ENCODE results near the gene CCDC87. TPM values are rescaled to one million over a fixed set of nuclear protein-coding genes. Genes with fewer than 3 reads are reported as not detected.

CCDC87 gene
- total RNA-seq, 1 donor from 2014 or later = 1.1 TPM

DNA sequence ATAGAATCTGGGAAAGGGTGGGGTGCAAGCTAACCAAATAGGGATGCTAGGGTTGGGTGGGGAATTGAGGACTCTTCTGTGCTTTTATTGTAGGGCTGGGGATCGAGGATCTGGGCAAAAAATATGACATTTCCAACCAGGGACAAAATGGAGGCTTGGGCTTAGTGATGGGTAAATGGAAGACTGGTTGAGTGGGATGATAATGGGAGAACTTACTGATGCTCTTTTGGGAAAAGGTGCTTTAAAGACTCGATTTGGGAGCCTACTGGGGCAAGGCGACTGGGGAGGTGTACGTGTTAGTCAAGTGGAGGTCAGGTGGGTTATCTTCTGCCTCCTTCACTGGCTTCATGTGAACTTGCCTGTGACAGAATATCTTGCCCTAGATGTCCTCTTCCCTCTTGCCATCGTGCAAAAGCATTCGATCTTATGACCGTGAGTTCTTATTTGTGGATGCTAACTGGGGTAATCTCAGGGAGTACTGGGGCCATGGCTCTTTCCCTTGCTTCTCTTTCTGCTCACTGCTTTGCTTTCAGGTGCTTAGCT lies 35.3 kb upstream of the CCDC87 start:
- DNase-seq (ENCODE audit: low spot score, unreplicated experiment) = no peak
- no peaks in the 10 kb centered on the region for H3K9me3 Mint-ChIP-seq (ENCODE audit: low read depth)
- H3K27me3 Mint-ChIP-seq = no peaks in the 10 kb centered on the region
- no peak overlapping the region for H3K4me3 Mint-ChIP-seq (ENCODE audit: low read depth)
- H3K4me1 Mint-ChIP-seq (ENCODE audit: low read depth) = no peaks in the 10 kb centered on the region
- no peak for TF ChIP-seq CTCF (IDR thresholded peaks at IDR 0.05; ENCODE audit: unreplicated experiment)
- no peak overlapping the region for H3K27ac Mint-ChIP-seq
- peaks cover 27% of the 10 kb centered on the region for H3K36me3 Mint-ChIP-seq (ENCODE audit: insufficient read depth)

GRCh38 chr11:66626926-66627325 lies 34.1 kb upstream of the CCDC87 start:
- no peak overlapping the region for H3K27ac Mint-ChIP-seq
- H3K9me3 Mint-ChIP-seq (ENCODE audit: low read depth) = no peaks in the 10 kb centered on the region
- DNase-seq (ENCODE audit: low spot score, unreplicated experiment) = no peak
- H3K4me1 Mint-ChIP-seq (ENCODE audit: low read depth) = peaks cover 6% of the 10 kb centered on the region
- H3K4me3 Mint-ChIP-seq (ENCODE audit: low read depth) = no peak overlapping the region
- TF ChIP-seq CTCF (IDR thresholded peaks at IDR 0.05; ENCODE audit: unreplicated experiment) = no peak
- peaks cover 24% of the 10 kb centered on the region for H3K36me3 Mint-ChIP-seq (ENCODE audit: insufficient read depth)
- H3K27me3 Mint-ChIP-seq = no peaks in the 10 kb centered on the region

DNA sequence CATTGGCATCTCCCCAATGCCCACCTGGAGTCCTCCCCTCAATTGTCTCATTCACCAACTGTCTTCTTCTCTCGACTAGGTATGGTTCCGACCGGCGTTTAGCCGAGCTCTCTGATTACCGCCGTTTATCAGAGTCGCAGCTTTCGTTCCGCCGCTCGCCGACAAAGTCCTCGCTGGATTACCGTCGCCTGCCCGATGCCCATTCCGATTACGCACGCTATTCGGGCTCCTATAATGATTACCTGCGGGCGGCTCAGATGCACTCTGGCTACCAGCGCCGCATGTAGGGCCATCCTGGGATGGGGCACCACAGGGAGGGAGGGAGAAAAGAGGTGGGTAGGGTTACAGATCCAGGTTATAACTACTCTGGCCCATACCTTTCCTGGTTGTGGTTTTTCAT lies 33.5 kb upstream of the CCDC87 start:
- Mint-ChIP-seq H3K4me1 (ENCODE audit: low read depth) (peaks cover 9% of the 10 kb centered on the region), H3K27me3 (no peaks in the 10 kb centered on the region), H3K27ac (no peak overlapping the region), H3K36me3 (ENCODE audit: insufficient read depth) (peaks cover 24% of the 10 kb centered on the region), H3K9me3 (ENCODE audit: low read depth) (no peaks in the 10 kb centered on the region), H3K4me3 (ENCODE audit: low read depth) (no peak overlapping the region)
- no peak for TF ChIP-seq CTCF (IDR thresholded peaks at IDR 0.05; ENCODE audit: unreplicated experiment)
- DNase-seq (ENCODE audit: low spot score, unreplicated experiment) = no peak

DNA sequence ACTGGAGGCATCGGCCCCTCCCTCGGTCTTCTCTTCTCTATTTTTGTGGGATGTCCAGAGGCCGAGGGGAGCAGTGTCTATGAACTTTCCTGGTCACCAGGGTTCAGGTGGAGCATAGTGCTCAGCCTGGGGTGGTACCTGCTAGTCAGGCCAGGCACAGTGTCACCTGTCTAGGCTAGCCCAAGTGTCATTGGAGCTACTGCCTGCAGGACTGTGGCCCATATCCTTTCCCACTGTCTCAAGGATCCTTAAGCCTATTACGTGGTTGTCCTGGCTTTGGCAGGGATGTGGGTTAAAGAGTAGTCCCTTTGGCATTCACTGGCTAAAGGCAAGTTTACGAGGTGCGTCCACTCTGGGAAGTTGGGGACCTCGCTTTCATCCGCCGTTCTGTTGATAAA lies 32.9 kb upstream of the CCDC87 start:
- H3K27me3 Mint-ChIP-seq = no peaks in the 10 kb centered on the region
- H3K27ac Mint-ChIP-seq = no peak overlapping the region
- peaks cover 24% of the 10 kb centered on the region for H3K36me3 Mint-ChIP-seq (ENCODE audit: insufficient read depth)
- no peak overlapping the region for H3K4me3 Mint-ChIP-seq (ENCODE audit: low read depth)
- no peak for DNase-seq (ENCODE audit: low spot score, unreplicated experiment)
- peaks cover 11% of the 10 kb centered on the region for H3K4me1 Mint-ChIP-seq (ENCODE audit: low read depth)
- no peaks in the 10 kb centered on the region for H3K9me3 Mint-ChIP-seq (ENCODE audit: low read depth)
- no peak for TF ChIP-seq CTCF (IDR thresholded peaks at IDR 0.05; ENCODE audit: unreplicated experiment)

DNA sequence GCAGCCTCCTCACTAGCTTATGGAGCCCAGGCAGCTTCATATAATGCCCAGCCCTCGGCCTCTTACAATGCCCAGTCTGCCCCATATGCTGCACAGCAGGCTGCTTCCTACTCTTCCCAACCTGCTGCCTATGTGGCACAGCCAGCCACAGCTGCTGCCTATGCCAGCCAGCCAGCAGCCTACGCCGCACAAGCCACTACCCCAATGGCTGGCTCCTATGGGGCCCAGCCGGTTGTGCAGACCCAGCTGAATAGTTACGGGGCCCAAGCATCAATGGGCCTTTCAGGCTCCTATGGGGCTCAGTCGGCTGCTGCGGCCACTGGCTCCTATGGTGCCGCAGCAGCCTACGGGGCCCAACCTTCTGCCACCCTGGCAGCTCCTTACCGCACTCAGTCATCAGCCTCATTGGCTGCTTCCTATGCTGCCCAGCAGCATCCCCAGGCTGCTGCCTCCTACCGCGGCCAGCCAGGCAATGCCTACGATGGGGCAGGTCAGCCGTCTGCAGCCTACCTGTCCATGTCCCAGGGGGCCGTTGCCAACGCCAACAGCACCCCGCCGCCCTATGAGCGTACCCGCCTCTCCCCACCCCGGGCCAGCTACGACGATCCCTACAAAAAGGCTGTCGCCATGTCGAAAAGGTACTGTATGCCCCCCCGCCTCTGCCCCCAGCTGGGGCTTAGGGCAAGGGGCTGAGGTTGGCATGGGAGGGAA lies 32.3 kb upstream of the CCDC87 start:
- Mint-ChIP-seq H3K4me3 (ENCODE audit: low read depth) (no peak overlapping the region), H3K4me1 (ENCODE audit: low read depth) (peaks cover 11% of the 10 kb centered on the region), H3K27me3 (no peaks in the 10 kb centered on the region), H3K27ac (no peak overlapping the region), H3K9me3 (ENCODE audit: low read depth) (no peaks in the 10 kb centered on the region), H3K36me3 (ENCODE audit: insufficient read depth) (peaks cover 24% of the 10 kb centered on the region)
- DNase-seq (ENCODE audit: low spot score, unreplicated experiment) = no peak
- no peak for TF ChIP-seq CTCF (IDR thresholded peaks at IDR 0.05; ENCODE audit: unreplicated experiment)

Data from progenitor cell of endocrine pancreas (in vitro differentiated cells).